ENCODE data around the gene NLRP1. TPM values are rescaled to one million over a fixed set of nuclear protein-coding genes. Genes with fewer than 3 reads are reported as not detected.
A peak's percentile ranks its signal among the peaks of the same experiment; 100 is the strongest.

The NLRP1 gene
- total RNA-seq = 10 to 100 TPM; 44.5 to 46.1 TPM

DNA sequence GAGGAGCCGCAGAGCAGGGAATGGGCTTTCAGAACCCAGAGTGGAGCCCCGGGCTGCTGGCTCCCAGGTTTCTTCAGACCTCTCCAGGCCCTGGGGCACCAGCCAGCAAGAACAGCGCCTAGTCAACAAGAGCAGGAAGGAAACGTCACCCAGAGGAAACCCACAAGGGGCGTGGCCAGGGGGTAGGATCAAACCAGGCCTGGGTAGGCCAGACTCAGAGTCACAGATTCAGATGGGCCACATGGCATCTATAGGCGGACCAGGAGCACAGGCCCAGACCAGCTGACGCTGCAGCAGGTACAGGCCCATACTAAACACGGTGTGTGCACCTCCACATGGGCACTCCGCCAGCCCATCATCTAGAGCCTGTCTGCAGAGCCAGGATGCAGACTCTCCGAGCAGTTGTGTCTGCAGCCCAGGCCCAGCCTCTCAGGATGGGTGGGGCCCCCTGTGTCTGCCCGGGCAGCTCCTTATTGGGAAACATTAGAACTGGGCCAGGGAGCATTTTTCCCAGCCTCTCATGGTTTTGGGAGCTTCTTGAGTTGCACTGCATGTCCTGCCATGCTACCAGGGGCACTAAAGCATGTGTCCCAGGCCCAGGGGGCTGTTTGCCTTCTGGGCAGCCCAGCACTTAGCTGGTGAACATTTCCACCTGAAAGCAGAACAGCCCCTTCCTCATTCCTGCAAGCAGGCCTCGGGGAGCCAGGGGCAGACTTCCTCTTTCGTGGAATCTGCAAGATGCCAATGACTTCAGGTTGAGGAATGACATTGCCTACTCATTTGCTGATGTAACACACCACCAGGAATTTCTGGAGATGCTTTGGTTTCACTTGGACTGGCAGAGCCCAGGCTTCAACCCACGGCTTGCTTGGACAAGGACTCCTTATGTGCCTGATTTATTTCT lies at the start of gene NLRP1:
TSS of gene NLRP1 (minus strand) at position 127 of the 904 bp plus-strand sequence. CDS start 552 bp downstream, outside the sequence.
- H3K4me3 Mint-ChIP-seq = peak within 1 kb of the TSS; percentile 96
- H3K9me3 Mint-ChIP-seq (ENCODE audit: insufficient read depth) = no peaks in the 10 kb centered on the region
- CTCF ChIA-PET = interaction anchor here (0.8 to 2.5 kb wide), 5 partner anchors 9 to 851 kb away, joined by 4 to 6 read pairs (median 5); no protein-coding TSS in a partner anchor
- DNase-seq (peak; percentile 98), ATAC-seq (peak; percentile 95)
- peaks cover 5% of the 10 kb centered on the region for H3K27me3 Mint-ChIP-seq (ENCODE audit: low read depth)
- peaks cover 36% of the 10 kb centered on the region for H3K36me3 Mint-ChIP-seq (ENCODE audit: low read depth)
- H3K27ac Mint-ChIP-seq = peak within 1 kb of the TSS; percentile 96
- peaks cover 56% of the 10 kb centered on the region for H3K4me1 Mint-ChIP-seq (ENCODE audit: low read depth)
- POLR2A ChIA-PET = interaction anchor here (0.7 to 4.1 kb wide), 4 partner anchors 10 to 866 kb away, joined by 3 to 18 read pairs (median 4); partner anchors contain the start of genes DERL2, DHX33 and MIS12

DNA sequence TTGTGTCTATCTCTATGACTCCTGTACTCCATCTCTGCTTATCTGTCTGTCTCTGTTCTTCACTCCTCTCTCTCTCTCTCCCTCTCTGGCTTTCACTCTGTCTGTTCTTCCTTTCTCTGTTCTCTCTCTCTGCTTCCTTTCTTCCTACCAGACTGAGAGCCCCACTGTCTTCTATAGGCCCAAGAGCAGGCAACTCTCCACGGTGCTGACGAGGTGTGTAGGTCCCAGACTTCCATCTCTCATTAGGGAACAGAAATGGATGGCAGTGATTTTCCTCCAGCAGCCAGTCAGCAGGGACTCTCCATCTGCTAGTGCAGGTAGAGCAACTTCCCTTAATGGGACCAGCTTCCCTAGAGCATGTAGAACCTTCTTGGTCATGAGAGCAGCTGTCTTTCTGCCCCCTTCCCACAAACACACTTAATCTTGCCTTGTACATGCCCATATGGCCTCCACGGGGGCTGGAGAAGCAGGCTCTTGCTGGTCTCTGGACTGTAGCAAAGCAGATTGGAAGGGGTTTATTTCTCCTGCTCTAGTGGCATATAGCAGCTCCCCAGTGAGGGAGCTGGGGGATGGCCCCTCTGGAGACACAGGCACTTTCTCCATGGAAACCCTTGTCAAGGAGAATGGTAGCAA lies 47.8 kb upstream of the NLRP1 start:
- H3K36me3 Mint-ChIP-seq (ENCODE audit: low read depth) = no peaks in the 10 kb centered on the region
- ChIA-PET CTCF (no interaction called here), POLR2A (no interaction called here)
- peaks cover 21% of the 10 kb centered on the region for H3K27me3 Mint-ChIP-seq (ENCODE audit: low read depth)
- no peaks in the 10 kb centered on the region for H3K9me3 Mint-ChIP-seq (ENCODE audit: insufficient read depth)
- ATAC-seq (no peak), DNase-seq (no peak)
- H3K27ac Mint-ChIP-seq = no peak overlapping the region
- no peak overlapping the region for H3K4me3 Mint-ChIP-seq
- H3K4me1 Mint-ChIP-seq (ENCODE audit: low read depth) = no peaks in the 10 kb centered on the region

DNA sequence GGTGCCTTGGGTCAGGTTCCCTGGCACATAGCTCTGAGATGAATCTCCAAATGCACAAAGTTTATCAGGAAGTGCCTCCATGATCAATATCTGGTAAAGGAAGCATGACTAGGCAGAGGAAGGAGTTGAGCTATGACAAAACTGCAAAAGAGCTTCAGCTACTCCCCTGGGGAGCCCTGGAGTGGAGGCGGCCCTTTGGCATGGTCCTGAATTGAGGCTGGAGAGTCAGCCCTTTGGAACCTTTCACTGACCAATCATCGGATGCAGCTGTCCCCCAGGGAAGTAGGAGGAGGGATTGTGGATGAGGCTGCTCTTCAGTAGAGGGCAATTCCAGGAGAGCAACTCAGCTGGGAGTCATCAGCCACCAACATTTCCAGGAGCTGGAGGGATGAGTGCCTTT lies 46.1 kb upstream of the NLRP1 start:
- Mint-ChIP-seq H3K27ac (no peak overlapping the region), H3K4me3 (no peak overlapping the region), H3K9me3 (ENCODE audit: insufficient read depth) (no peaks in the 10 kb centered on the region), H3K36me3 (ENCODE audit: low read depth) (no peaks in the 10 kb centered on the region), H3K27me3 (ENCODE audit: low read depth) (peaks cover 18% of the 10 kb centered on the region), H3K4me1 (ENCODE audit: low read depth) (no peaks in the 10 kb centered on the region)
- ChIA-PET CTCF (no interaction called here), POLR2A (no interaction called here)
- no peak for ATAC-seq
- no peak for DNase-seq

DNA sequence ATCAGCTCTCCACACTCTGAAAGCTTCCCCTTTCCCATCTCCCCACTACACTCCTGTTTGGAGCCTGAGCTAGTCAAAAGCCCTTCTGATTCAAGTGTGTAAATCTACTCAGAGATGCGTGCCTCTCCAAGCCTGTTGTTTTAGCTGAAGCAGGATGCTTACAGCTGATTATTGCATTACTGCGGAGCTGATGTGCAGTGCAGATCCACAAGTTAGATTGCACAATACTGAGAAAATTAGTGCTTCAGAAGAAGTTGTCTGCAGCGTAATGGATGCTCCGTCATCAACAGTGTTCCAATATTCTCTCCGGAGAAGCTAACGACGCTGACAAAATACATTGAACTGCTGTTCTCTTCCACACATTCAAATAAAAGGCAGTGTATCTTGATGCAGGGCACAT lies 44.8 kb upstream of the NLRP1 start:
- Mint-ChIP-seq H3K27me3 (ENCODE audit: low read depth) (peaks cover 16% of the 10 kb centered on the region), H3K27ac (peak overlapping the region; percentile 3), H3K36me3 (ENCODE audit: low read depth) (no peaks in the 10 kb centered on the region), H3K4me1 (ENCODE audit: low read depth) (no peaks in the 10 kb centered on the region), H3K4me3 (no peak overlapping the region), H3K9me3 (ENCODE audit: insufficient read depth) (no peaks in the 10 kb centered on the region)
- ATAC-seq (no peak), DNase-seq (no peak)
- POLR2A ChIA-PET = no interaction called here
- CTCF ChIA-PET = interaction anchor here (1.6 kb wide), 1 partner anchor 9 kb away, joined by 3 read pairs; no protein-coding TSS in a partner anchor

DNA sequence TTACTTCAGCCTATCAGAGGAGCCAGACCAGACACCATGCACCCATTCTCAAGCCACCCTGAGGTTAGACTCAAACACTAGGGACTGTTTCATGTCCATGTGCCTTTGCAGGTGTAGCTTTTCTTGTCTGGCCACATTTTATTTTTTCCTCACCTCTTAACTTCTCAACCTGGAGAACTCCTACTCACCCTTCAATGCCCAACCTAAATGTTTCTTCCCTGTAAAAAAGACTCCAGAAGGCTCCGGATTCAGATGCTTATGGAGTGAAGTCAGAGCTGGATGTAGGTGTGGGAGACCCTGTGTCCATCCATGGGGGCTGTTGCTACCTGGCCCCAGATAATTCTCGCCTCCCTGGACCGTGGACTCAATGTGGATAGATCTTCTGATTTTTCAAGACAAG lies 44.0 kb upstream of the NLRP1 start:
- no peak overlapping the region for H3K27ac Mint-ChIP-seq
- DNase-seq = no peak
- no peaks in the 10 kb centered on the region for H3K9me3 Mint-ChIP-seq (ENCODE audit: insufficient read depth)
- H3K4me3 Mint-ChIP-seq = no peak overlapping the region
- peaks cover 16% of the 10 kb centered on the region for H3K27me3 Mint-ChIP-seq (ENCODE audit: low read depth)
- ATAC-seq = no peak
- no peaks in the 10 kb centered on the region for H3K36me3 Mint-ChIP-seq (ENCODE audit: low read depth)
- CTCF ChIA-PET = interaction anchor here (1.6 kb wide), 1 partner anchor 10 kb away, joined by 3 read pairs; no protein-coding TSS in a partner anchor
- POLR2A ChIA-PET = no interaction called here
- no peaks in the 10 kb centered on the region for H3K4me1 Mint-ChIP-seq (ENCODE audit: low read depth)

DNA sequence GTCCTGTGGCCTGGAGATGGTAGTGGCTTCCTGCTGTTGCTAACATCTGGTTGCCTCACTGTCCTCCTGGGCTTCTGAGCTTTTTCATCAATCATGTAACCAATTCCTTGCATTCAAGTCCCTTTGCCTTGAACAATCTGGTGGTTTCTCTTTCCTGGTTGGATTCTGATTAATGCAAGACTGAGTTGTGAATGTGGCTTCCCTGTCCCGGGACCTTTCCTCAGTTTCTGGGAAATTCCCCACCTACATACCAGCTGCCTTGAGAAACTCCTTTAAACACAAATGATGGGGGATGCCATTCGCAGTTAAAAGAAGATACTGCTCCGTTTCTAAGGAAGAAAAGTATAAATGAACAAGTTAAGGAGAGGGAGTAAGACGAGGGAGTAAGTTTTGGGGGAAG lies 39.9 kb upstream of the NLRP1 start:
- Mint-ChIP-seq H3K9me3 (ENCODE audit: insufficient read depth) (no peaks in the 10 kb centered on the region), H3K4me3 (no peak overlapping the region), H3K36me3 (ENCODE audit: low read depth) (no peaks in the 10 kb centered on the region), H3K4me1 (ENCODE audit: low read depth) (no peaks in the 10 kb centered on the region), H3K27ac (no peak overlapping the region), H3K27me3 (ENCODE audit: low read depth) (peaks cover 7% of the 10 kb centered on the region)
- DNase-seq (no peak), ATAC-seq (no peak)
- POLR2A ChIA-PET = no interaction called here
- CTCF ChIA-PET = interaction anchor here (1.0 kb wide), 1 partner anchor 82 kb away, joined by 4 read pairs; no protein-coding TSS in a partner anchor

DNA sequence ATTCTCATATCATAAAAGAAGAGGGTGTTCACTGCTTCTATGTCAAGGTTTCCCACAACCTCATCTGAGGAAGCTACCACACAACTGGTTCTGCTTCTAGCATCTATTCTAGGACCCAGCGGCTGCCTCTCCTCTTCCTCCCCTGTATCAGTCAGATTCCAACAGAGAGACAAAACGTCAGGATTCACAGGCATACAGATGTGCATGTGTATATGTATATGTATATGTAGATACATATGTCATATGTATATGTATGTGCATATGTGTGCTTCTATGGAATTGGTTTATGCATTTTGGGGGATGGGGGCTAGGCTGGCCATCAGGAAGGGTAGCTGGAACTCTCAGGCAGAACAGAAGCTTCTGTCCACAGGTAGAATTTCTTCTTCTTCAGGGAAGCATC lies 37.4 kb upstream of the NLRP1 start:
- Mint-ChIP-seq H3K27ac (no peak overlapping the region), H3K9me3 (ENCODE audit: insufficient read depth) (no peaks in the 10 kb centered on the region), H3K4me1 (ENCODE audit: low read depth) (no peaks in the 10 kb centered on the region), H3K27me3 (ENCODE audit: low read depth) (peaks cover 11% of the 10 kb centered on the region), H3K4me3 (no peak overlapping the region), H3K36me3 (ENCODE audit: low read depth) (no peaks in the 10 kb centered on the region)
- CTCF ChIA-PET = no interaction called here
- DNase-seq (no peak), ATAC-seq (no peak)
- POLR2A ChIA-PET = no interaction called here

DNA sequence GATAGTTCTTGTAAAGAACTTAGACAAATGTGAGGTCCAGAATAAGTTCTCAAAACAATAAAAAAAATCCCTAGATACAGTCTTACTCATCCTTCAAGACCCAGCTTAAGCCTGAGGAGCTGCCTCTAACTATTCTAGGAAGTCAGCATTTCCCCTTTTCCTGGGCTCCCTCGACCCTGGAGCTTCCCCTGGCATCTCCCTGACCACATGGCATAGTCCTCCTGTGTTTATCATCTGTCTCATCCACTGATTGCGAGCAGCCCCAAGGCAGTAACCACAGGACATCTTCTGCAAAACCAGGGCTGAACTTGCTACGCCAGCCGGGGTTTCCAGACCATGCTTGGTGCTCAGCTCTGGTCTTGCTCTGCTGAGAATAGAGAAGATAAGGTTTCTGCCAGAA lies 36.7 kb upstream of the NLRP1 start:
- ATAC-seq (no peak), DNase-seq (no peak)
- Mint-ChIP-seq H3K27ac (no peak overlapping the region), H3K27me3 (ENCODE audit: low read depth) (peaks cover 13% of the 10 kb centered on the region), H3K36me3 (ENCODE audit: low read depth) (no peaks in the 10 kb centered on the region), H3K4me1 (ENCODE audit: low read depth) (no peaks in the 10 kb centered on the region), H3K9me3 (ENCODE audit: insufficient read depth) (no peaks in the 10 kb centered on the region), H3K4me3 (no peak overlapping the region)
- ChIA-PET POLR2A (no interaction called here), CTCF (no interaction called here)

DNA sequence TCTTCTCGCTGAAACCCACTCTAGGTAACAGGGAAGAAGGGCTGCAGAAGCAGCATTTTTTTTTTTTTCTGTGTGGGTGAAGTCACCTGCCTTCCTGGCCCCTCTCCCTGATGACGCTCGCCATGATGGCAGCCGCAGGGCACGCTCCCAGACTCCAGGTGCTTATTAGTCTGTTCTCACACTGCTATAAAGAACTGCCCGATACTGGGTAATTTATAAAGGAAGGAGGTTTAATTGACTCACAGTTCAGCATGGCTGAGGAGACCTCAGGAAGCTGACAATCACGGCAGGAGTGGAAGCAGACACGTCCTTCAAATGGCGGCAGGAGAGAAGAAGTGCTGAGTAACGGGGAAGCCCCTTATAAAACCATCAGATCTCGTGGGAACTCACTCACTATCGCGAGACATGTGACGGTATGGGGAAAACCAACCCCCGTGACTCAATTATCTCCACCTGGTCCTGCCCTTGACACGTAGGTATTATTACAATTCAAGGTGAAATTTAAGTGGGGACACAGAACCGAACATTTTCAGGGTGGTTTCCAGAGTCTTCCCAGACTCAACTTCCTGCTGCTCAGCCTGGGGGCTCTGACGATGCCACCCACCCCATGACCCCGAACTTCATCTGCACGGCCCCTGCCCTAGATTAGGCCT lies 34.9 kb upstream of the NLRP1 start:
- DNase-seq = no peak

DNA sequence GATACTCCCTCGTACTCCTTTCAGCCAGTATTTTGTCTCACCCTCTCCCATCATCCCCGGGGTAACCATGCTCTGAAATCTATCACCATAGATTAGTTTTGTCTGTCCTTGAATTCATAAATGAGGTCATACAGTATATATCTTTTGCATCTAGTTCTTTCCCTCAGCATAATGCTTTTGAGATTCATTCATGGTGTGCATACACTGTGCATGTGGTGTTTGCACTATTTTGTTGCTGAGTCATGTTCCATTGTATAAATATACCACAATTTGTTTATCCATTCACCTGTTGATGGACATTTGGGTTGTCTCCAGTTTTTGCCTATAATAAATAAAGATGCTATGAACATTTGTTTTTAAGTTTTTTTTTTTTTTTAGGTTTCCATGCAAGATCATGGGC lies 34.2 kb upstream of the NLRP1 start:
- Mint-ChIP-seq H3K4me3 (no peak overlapping the region), H3K36me3 (ENCODE audit: low read depth) (no peaks in the 10 kb centered on the region), H3K27ac (no peak overlapping the region), H3K9me3 (ENCODE audit: insufficient read depth) (no peaks in the 10 kb centered on the region), H3K27me3 (ENCODE audit: low read depth) (peaks cover 13% of the 10 kb centered on the region), H3K4me1 (ENCODE audit: low read depth) (no peaks in the 10 kb centered on the region)
- ChIA-PET CTCF (no interaction called here), POLR2A (no interaction called here)
- no peak for DNase-seq
- ATAC-seq = no peak

More for the DNA sequence above, 34.9 kb upstream of the NLRP1 start:
- H3K9me3 Mint-ChIP-seq (ENCODE audit: insufficient read depth) = no peaks in the 10 kb centered on the region
- POLR2A ChIA-PET = no interaction called here
- peaks cover 13% of the 10 kb centered on the region for H3K27me3 Mint-ChIP-seq (ENCODE audit: low read depth)
- ATAC-seq = no peak
- CTCF ChIA-PET = no interaction called here
- no peak overlapping the region for H3K27ac Mint-ChIP-seq
- no peaks in the 10 kb centered on the region for H3K36me3 Mint-ChIP-seq (ENCODE audit: low read depth)
- no peaks in the 10 kb centered on the region for H3K4me1 Mint-ChIP-seq (ENCODE audit: low read depth)
- no peak overlapping the region for H3K4me3 Mint-ChIP-seq

DNA sequence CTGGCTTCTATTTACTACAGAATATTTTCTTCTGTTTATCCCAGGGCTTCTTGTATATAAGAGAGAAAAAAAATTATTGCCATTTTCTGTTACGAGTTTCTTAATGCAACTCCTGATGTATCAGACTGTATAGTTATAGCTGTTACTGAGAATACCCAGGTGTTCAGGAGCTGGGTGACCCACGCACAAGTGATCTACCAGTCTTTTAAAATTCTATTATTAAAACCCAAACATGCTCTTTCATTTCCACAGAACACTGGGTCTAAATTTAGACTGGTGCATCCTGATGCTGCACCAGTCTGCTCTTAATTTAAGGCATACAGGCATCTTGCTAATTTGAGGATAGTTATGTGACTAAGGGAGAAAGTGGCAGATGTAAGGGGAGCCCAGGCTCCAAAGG lies 31.2 kb upstream of the NLRP1 start:
- DNase-seq = no peak
- POLR2A ChIA-PET = no interaction called here
- no peaks in the 10 kb centered on the region for H3K4me1 Mint-ChIP-seq (ENCODE audit: low read depth)
- H3K4me3 Mint-ChIP-seq = no peak overlapping the region
- H3K36me3 Mint-ChIP-seq (ENCODE audit: low read depth) = no peaks in the 10 kb centered on the region
- no peaks in the 10 kb centered on the region for H3K9me3 Mint-ChIP-seq (ENCODE audit: insufficient read depth)
- peaks cover 17% of the 10 kb centered on the region for H3K27me3 Mint-ChIP-seq (ENCODE audit: low read depth)
- H3K27ac Mint-ChIP-seq = no peak overlapping the region
- CTCF ChIA-PET = no interaction called here
- no peak for ATAC-seq

DNA sequence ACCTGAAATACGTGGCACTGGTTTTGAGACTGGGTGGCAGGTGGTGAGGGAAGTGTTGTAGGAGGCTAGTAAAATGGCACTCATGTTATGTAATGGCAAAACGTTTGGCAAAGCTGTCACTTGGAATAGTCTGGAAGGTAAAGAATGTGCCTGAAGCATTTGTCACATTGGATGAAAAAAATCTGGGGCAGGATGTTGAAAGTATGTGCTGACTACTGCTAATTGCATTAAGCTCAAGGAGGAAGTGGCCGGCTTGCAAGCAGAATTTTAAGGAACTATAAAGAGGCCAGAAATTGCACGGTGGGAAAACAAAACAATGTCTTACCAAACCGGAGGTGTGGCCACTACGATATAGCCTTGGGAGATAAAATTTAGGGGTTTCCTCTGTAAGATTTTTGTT lies 26.6 kb upstream of the NLRP1 start:
- no peak overlapping the region for H3K4me3 Mint-ChIP-seq
- H3K4me1 Mint-ChIP-seq (ENCODE audit: low read depth) = no peaks in the 10 kb centered on the region
- H3K27ac Mint-ChIP-seq = no peak overlapping the region
- DNase-seq = no peak
- no peaks in the 10 kb centered on the region for H3K36me3 Mint-ChIP-seq (ENCODE audit: low read depth)
- peaks cover 12% of the 10 kb centered on the region for H3K27me3 Mint-ChIP-seq (ENCODE audit: low read depth)
- CTCF ChIA-PET = interaction anchor here (1.3 kb wide), 1 partner anchor 19 kb away, joined by 6 read pairs; no protein-coding TSS in a partner anchor
- no peak for ATAC-seq
- POLR2A ChIA-PET = no interaction called here
- no peaks in the 10 kb centered on the region for H3K9me3 Mint-ChIP-seq (ENCODE audit: insufficient read depth)
